Activated T-cell treated with anti-CD3 and anti-CD28 coated beads for 24 hours (primary cell): Measurements from ENCODE around the gene PRKCH.

ENCODE experiments used
- DNase-seq: peaks from one replicate; pipeline ENCODE4 v3.0.0-alpha.2; 2020; ENCODE audit warnings: low read depth

Gene PRKCH

DNA sequence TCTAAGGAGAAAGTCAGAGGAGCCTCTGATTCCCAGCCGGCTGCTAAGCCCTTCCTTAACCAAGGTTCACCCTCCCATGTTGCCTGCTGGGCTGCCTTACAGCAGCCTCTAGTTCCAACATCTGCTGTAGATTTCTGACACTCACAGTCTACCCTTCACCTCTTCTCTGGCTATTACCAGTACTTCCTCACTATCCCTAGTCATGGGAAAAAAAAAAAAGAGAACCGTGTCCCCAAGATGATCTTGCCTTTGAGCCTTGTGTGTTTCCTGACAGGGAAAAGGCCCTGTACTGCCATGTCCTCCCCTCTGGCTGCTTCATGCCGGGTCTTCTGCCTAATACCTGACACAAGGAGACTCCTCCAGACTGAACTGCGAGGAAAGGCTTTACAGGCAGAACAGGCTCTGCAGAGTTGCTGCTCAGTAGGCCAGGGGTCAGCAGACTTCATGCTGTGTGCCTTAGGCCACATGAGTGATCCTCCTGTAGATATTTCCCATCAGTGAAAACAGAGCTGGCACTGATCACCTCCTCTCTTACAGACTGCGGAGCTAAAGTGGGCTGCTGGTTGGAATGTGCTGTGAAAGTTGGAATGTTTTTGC, 46.8 kb downstream of the PRKCH start:
- DNase-seq, result no peak

- no peak for DNase-seq
Measured at GRCh38 chr14:61368781-61369453, 47.5 kb downstream of the PRKCH start.

DNA sequence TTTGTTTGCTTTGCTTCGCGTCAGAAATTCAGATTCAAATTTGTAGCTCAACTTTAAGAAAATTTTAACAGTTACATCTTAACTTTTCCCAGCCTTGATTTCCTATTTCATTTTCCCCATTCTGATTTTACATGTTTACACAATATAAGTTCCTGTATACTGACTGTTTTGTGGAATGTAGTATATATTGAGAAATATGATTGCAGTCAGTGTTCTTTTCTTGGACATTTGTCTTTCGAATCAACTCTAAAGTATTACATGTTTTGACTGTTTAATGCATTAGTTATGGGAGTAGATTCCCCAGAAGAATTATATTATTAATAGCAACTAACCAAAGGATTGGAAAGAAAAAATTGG, 48.1 kb downstream of the PRKCH start:
- DNase-seq, result no peak

GRCh38 chr14:61372379-61372778, 51.0 kb downstream of the PRKCH start:
- no peak for DNase-seq

- no peak for DNase-seq
Measured at GRCh38 chr14:61372842-61373555, 51.6 kb downstream of the PRKCH start.

DNA sequence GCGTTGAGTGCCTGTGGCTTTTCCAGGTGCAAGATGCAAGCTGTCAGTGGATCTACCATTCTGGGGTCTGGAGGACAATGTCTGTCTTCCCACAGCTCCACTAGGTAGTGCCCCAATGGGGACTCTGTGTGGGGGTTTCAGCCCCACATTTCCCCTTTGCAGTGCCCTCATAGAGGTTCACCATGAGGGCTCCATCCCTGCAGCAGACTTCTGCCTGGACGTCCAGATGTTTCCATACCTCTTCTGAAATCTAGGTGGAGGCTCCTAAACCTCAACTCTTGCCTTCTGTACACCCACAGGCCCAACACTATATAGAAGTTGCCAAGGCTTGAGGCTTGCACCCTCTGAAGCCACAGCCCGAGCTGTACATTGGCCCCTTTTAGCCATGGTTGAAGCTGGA, 52.9 kb downstream of the PRKCH start:
- no peak for DNase-seq

GRCh38 chr14:61375218-61375617, 53.8 kb downstream of the PRKCH start:
- DNase-seq, result no peak

DNA sequence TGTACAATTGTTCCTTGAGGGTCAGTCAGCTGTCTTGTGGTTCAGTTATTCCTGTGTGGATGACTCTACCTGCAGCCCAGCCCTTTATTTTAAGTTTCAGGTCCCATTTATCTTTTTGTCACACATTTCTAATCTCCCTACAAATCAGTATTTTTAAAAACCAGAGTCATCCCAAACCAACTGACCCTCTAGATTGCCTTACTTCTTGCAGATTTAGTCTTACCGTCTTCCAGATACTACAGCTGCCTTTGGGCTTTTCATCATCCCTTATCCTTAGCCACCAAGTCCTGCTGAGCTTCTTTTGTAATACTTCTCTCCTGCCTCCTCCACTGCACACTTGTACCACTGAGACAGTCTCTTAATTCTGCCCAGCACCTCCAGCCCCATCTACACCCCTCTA, 54.9 kb downstream of the PRKCH start:
- no peak for DNase-seq

- no peak for DNase-seq
Measured at GRCh38 chr14:61377749-61378148, 56.4 kb downstream of the PRKCH start.

- no peak for DNase-seq
Measured at GRCh38 chr14:61379639-61380184, 58.3 kb downstream of the PRKCH start.

DNA sequence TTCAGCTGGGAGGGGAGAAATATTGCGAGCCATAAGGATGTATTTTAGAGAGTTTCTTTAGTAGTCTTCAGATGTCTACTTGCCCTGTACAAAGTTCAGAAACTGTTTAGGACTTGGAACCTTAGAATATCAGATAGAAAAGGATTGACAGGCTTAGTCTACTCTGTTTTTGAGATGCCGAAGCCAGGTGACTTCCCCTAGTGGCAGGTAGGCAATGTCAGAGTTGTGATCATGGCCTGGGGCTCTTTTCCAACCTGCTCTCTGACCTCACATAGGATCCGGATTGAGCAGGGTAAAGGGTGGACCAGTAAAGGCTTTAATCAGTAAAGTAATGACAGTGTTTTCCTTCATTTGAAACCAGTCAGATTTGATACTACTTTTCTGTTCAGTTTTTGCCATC, 59.6 kb downstream of the PRKCH start:
- no peak for DNase-seq

GRCh38 chr14:61381553-61381952, 60.2 kb downstream of the PRKCH start:
- DNase-seq, result no peak

DNA sequence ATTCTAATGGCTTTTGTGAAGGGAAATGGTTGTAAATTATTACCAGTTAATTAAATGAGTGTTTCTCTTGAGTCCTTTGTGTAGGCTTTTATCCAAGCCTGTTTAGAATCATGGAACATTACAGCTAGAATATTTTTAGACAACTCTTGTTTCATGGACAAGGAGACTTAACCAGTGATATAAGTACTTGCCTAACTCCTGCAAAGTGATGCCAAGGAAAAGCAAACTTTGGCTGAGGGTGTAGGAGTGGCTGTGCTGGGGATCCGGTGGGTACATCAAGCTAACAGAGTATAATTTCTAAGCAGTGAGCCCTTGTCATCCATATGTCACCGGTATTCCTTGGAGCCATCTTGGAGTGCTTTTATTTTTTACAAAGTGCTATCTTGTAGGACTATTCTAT, 61.5 kb downstream of the PRKCH start:
- no peak for DNase-seq

DNA sequence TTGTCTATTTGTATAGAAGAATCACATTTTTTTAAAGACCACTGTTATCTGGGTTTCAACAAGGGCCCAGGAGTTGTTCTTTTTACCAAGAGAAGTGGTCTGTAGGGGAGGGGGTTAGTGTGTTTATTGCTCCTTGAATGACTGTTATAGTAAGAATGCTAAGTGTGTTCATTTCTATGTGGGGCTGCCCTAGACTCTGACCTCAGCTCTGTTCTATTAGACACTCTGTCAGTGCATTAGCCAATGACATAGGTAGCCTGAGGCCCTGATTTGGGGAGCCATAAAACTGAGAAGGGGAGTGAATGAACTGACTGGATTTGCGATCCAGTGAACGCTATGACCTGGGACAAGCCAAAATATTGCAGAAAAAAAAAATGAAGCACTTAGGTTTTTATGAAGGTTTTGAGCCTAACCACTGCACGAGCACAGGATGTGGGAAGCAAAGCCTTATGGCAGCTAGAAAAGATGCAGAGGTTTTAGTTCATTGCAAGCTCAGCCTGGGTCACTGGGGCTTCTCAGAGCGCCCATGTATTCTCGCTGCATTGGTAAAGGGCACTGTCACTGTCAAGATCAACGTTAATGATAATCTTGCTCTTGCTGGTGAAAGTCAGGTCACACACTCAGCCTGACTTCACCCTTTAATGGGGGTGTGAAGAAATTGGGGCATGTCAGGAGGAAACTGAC, 63.8 kb downstream of the PRKCH start:
- no peak for DNase-seq

DNA sequence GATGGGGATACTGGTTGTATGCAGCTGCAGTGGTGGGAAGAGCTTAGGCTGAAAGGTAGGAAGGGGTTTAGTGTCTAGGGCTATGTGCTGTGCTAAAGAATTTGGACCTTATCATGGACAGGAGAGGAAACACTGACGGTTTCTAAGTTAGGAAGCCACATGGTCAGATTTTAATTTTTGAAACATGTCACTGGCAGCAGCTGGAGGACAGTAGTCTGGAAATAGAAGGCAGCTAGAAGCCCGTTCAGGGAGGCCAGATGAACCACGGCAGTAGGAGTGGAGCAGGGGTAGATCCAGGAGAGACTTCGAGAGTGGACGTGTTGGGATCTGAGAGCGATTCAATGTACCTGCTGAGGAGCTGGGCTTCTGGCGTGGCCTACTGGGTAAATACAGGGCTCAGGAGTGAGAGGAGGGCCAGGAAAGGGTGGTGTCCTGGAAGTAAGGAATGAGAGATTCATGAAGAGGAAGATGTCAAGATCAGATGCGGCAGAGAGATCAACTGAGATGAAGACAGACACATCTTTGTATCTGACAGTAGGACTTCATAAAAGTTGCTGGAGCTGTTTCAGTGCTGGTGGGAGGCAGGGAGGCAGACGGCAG, 64.9 kb downstream of the PRKCH start:
- DNase-seq, result no peak

DNA sequence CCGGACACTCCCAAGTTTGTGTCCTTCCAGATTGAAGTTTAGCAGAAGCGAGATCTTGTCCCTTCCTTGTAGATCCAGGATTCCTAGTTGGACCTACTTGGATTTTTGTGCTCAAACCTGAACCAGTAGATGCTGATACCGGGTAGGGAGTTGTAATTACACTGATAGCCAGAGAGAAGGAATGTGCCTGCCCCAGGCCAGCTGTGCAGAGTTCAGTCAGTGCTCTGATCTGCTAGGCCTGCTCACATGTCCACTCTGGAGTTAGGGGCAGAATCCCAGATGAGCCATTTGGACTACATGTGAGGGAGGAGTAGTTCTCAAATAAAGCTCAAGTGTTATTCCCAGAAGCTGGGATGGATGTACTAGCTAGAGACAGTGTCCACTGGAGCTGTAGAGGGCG, 65.7 kb downstream of the PRKCH start:
- no peak for DNase-seq

DNA sequence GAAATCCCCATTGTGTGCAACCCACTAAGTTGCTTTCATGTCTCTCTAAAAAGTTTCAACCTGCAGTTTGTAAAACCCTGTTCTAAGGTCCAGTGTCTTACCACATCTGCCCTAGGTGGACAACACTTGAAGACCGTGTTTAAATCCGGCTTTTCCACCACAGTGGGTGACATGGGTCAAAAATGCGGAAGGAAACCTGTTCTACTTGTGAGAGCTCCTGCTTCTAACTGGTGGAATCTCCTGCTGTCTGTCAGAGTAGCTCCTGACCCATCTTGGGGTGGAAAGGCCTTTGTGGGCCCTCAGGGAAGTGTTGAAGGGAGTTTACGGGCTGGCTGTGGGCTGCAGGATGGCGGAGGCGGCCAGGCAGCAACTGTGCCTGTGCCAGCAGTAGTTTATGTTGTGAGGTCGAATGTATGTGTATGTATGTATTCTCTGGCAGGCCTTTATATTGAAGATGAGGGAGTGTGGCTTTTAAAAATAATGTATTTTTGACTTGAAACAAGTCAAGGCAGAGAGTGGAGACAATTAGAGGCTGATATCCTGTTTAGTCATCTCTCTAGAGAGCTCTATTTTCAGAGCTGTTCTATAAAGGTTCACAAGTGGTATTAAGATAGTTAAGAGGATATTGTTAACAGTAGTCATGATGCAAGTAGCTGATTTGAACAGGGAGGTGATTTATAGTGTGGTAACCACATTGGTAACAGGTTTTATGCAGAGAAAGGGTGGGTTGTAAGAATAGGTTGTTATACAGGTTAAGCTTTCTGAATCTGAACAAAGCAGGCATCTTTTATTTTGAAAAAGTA, 67.0 kb downstream of the PRKCH start:
- no peak for DNase-seq

GRCh38 chr14:61388976-61389576, 67.7 kb downstream of the PRKCH start:
- no peak for DNase-seq

- no peak for DNase-seq
Measured at GRCh38 chr14:61391119-61391518, 69.7 kb downstream of the PRKCH start.

DNA sequence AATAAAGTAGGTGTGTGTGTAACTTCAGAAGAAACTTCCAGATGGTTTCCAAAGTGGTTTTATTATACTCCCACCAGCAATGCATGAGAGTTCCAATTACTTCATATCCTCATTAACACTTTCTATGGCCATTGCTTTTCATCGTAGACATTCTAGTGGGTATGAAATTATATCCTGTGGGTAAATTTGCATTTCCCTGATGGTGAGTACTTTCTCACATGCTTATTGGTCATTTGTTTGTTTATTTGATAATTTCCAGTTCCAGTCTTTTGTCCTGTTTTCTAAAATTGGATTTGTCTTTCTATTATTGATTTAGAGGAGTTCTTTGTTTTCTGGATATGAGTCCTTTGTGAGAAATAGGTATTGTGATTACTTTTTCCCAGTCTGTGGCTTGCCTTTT, 70.9 kb downstream of the PRKCH start:
- no peak for DNase-seq

DNA sequence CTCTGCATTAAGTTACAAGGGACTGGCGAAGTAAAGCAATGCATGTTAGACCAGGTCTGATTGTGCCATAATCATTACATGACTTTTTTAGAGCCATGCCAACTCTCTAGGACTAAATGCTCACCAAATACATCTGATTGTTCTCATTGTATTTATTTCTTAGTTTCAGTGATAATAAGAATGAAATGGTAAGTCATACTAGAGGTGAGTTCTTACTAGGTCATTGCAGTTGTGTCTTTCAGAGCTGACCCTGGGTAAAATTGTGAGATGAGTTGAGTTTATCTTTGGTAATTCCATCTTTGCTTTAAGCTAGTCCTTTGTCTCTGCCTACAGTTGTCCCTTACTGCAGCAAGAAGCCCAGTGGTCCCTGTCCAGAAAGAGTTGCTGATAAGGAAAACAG, 73.2 kb downstream of the PRKCH start:
- no peak for DNase-seq
